AG10803 (cell line): ENCODE data around the gene ST6GALNAC4.

Experiments
- DNase-seq: peaks from one replicate; pipeline ENCODE4 v3.0.0; 2010; ENCODE audit warnings: low read depth
- H3K4me3 ChIP-seq: 2 replicates; pipeline ENCODE4 v1.5.1; 2011; ENCODE audit warnings: mild to moderate bottlenecking, low read length, control low read depth
- TF ChIP-seq, protein P1 (sequence below): conservative IDR thresholded peaks from 2 replicates; pipeline ENCODE4 v1.5.1; 2011; ENCODE audit warnings: mild to moderate bottlenecking, low read length, control low read depth, inconsistent platforms

Gene ST6GALNAC4

DNA sequence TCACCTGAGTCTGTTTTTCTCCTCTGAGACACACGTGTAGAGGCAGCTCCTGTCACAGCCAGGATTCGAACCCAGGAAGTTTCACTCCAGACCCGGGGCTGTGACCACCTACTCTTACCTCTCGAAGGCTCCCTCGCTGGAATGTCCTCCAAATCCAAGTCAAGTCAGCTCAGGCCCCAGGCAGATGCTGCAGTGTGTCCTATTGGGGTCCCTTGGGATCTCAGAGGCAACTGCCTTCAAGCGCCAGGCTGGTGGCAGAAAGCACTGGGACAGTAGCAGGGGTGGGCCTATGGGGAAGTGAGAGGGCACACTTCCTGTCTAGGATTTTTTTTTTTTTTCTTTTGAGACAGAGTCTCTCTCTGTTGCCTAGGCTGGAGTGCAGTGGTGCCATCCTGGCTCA lies 762 bp upstream of the ST6GALNAC4 start:
- H3K4me3 ChIP-seq = no peak overlapping the region
- TF ChIP-seq, protein P1, sequence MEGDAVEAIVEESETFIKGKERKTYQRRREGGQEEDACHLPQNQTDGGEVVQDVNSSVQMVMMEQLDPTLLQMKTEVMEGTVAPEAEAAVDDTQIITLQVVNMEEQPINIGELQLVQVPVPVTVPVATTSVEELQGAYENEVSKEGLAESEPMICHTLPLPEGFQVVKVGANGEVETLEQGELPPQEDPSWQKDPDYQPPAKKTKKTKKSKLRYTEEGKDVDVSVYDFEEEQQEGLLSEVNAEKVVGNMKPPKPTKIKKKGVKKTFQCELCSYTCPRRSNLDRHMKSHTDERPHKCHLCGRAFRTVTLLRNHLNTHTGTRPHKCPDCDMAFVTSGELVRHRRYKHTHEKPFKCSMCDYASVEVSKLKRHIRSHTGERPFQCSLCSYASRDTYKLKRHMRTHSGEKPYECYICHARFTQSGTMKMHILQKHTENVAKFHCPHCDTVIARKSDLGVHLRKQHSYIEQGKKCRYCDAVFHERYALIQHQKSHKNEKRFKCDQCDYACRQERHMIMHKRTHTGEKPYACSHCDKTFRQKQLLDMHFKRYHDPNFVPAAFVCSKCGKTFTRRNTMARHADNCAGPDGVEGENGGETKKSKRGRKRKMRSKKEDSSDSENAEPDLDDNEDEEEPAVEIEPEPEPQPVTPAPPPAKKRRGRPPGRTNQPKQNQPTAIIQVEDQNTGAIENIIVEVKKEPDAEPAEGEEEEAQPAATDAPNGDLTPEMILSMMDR = no peak
- DNase-seq = no peak

- TF ChIP-seq, protein P1 = no peak
- H3K4me3 ChIP-seq = peak overlapping the region; percentile 80
- DNase-seq = no peak
Observed at GRCh38 chr9:127915801-127916719, 781 bp downstream of the ST6GALNAC4 start.

DNA sequence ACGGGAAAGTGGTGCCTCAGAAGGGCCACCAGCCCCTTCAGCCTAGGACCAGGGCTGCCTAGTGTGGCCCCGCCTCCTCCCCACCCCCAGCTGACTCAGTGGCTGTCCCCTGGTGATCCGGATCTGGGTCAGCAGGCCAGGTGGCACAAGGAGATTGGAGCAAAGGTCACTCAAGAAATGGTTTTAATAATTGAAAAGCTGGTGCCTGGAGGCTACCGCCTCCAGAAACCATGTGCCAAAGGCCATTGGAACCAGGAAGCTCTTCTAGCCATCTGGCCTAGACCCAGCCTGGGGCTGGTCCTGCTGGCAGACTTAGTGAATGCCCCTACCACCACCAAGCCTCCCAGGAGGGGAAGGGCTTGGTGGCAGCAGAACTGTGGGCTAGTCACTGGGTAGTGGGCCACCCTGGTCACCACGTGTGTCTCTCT lies 1.5 kb downstream of the ST6GALNAC4 start:
- H3K4me3 ChIP-seq = no peak overlapping the region; the same call in 1 of the 2 replicates
- DNase-seq = no peak
- TF ChIP-seq, protein P1 = no peak

DNA sequence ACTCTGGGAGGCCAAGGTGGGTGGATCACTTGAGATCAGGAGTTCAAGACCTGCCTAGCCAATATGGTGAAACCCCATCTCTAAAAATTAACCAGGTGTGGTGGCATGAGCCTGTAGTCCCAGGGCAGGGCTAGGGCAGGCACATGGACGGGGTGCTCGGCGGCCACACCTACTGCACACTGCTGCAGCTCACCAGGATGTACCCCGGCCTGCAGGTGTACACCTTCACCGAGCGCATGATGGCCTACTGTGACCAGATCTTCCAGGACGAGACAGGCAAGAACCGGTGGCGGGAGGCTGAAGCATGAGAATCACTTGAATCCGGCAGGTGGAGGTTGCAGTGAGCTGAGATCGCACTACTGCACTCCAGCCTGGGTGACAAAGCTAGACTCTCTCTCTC lies 3.2 kb downstream of the ST6GALNAC4 start:
- DNase-seq = no peak
- TF ChIP-seq, protein P1 = no peak
- H3K4me3 ChIP-seq = no peak overlapping the region

DNA sequence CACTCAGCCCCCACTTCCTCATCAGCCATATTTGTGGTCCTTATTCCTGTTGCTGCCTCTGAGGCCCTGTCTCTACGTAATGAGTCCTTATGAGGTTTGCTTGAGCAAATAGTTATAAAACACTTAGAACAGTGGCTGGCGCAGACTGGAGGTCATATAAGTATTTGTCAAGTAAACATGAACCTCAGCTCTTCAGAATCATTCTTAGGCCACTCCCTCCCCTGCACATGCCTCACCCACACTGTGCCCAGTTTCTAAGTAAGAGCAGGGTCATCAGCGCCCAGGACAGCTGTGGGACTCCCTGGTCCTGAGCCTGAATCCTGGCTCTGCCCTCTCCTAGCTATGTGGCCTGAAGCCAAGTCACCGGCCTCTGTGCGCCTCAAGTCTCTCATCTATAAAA lies 4.0 kb downstream of the ST6GALNAC4 start:
- no peak overlapping the region for H3K4me3 ChIP-seq
- TF ChIP-seq, protein P1 = no peak
- DNase-seq = no peak

DNA sequence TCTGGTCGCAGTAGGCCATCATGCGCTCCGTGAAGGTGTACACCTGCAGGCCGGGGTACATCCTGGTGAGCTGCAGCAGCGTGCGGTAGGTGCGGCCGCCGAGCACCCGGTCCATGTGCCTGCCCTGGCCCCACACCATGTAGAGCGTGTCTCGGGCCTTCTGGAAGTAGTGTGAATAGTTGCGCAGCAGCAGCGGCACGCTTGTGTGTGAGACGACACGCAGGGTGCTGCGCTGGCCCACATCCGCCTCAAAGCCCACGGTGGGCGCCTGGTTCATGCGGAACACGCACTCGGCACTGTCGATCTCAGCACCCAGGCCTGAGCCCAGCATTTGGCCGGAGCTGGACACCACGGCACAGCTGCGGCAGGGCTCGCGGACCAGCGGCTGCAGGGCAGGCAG lies 4.5 kb downstream of the ST6GALNAC4 start:
- no peak for DNase-seq
- TF ChIP-seq, protein P1 = no peak
- H3K4me3 ChIP-seq = no peak overlapping the region

- peak; percentile 83 for DNase-seq
- no peak overlapping the region for H3K4me3 ChIP-seq
- TF ChIP-seq, protein P1 = peak; percentile 50
Observed at GRCh38 chr9:127910613-127911205, 6.1 kb downstream of the ST6GALNAC4 start.
